GM18868 (cell line): ENCODE measurements around the gene ENO4.
A peak's percentile ranks its signal among the peaks of the same experiment; 100 is the strongest.

Source experiments
- ATAC-seq: cut with Tn5 transposase; IDR thresholded peaks from one replicate; pipeline ENCODE4 v1.9.1; 2021; ENCODE audit warnings: mild to moderate bottlenecking, moderate library complexity; ENCODE audit not compliant: unreplicated experiment

The ENO4 gene

DNA sequence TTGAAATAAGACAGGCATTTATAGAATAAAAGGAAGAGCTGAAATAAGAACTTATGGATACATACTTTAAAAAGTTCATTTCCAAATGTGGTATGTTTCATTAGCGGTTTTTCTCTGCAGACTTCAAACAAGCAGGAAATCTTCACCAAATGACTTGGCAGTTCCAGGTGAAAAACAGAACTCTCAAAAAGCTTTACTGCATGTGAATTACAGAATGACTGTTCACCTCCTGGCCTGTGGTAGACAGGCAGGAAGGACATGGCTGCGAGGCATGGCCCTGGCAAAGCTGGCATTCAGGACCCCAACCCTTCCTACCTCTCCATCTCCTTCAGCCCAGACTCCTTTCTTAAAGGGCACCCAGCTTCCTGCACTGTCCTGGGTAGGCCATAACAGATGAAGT lies 21.2 kb upstream of the ENO4 start:
- ATAC-seq: no peak

- no peak for ATAC-seq
Observed at GRCh38 chr10:116829711-116830110, 19.6 kb upstream of the ENO4 start.

- no peak for ATAC-seq
Observed at GRCh38 chr10:116831086-116831485, 18.2 kb upstream of the ENO4 start.

- no peak for ATAC-seq
Observed at GRCh38 chr10:116831790-116832189, 17.5 kb upstream of the ENO4 start.

DNA sequence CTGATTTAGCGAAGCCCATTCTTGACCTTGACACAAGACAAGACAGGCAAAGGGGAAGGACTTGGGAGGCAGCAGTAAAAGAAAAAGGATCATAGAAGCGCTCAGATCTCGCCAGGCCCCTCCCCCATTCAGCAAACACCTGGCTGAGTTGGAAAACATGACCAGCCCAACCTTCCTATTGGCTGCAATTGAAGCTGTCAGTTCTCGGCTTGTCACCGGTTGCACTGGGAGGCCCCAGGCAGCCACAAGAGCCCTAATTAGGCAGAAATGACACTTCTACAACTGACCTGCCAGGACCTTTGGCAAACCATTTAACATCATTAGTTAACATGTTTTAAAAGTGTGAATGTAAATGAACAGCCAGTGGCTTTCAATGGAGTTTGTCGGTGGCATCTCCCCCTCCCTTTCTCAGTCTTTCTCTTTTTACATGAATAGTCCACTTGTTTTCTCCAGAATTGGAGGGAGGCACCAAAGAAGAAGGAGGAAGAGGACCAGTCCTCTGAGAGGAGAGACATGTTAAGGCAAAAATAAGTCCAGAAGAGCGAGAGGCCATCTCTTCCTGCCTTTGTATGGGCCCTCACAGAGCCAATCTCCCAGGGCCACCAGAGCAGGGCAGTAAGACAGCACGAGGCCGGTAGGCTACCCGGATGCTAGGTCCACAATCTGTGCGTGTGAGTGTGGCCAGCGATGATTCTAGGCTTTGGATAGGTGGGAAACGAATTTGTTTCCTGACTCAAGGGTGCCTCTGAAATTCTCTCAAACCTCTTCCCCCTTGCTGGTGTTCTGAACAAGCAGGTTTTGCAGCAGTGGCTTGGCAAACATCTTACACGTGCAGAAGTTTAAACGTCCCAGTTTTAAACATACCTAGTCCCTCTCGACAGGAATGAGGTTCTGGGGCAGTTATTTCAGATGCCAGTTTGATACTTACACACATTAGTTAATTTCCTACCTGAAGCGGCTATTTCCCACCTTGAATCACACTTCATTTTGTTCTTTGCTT lies 15.0 kb upstream of the ENO4 start:
- no peak for ATAC-seq

- ATAC-seq: no peak
Observed at GRCh38 chr10:116835658-116836057, 13.6 kb upstream of the ENO4 start.

DNA sequence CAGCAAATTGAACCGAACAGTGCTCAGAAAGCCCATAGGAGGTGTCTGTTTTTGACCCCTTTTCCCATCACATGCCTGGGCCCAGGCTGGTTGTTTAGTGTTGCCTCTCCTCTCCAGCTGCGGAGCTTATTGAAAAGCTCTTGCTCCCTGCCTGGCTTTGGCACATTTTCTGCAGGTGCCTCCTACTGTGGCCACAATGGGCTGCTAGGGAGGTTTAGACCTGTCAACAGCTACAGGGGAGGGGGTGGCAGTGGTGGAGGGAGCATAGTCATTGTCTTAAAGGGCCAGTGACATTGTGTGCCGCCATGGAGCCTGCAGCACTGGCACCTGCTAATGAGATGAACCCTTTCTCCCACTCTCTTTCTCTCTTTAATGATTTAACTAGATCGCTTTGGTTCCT lies 13.2 kb upstream of the ENO4 start:
- no peak for ATAC-seq

DNA sequence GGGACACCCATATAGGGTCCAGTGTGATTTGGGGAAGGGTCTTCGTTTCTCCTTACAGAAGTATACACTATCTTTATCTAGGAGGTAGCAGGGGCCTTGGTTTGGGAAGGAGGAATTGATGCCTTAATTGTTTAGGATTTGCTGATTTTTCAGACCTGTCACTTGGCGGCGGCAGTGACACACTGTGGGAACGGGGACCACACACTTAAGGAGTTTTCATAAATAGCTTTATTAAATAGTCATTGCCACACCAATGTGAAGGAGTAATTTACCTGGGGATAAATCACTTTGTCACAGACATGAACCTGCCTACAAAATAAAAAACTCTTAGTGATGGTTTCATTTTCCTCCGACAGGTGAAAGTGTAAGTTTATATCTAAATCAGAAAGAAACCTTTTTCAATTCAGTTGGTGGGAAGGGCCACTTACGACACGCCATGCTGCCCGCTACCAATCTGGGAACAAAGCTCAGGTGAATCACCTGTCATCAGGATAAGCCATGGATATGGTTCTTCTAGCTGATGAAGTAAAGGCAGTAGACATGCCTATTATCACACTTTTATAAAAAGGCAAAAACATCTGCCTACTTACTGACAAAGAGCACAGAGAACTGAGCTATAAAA lies 12.3 kb upstream of the ENO4 start:
- ATAC-seq: no peak

- ATAC-seq: peak; percentile 94
Observed at GRCh38 chr10:116838143-116838725, 11.1 kb upstream of the ENO4 start.

- ATAC-seq: no peak
Observed at GRCh38 chr10:116840389-116841075, 8.8 kb upstream of the ENO4 start.

GRCh38 chr10:116845823-116846222 lies 3.5 kb upstream of the ENO4 start:
- no peak for ATAC-seq

DNA sequence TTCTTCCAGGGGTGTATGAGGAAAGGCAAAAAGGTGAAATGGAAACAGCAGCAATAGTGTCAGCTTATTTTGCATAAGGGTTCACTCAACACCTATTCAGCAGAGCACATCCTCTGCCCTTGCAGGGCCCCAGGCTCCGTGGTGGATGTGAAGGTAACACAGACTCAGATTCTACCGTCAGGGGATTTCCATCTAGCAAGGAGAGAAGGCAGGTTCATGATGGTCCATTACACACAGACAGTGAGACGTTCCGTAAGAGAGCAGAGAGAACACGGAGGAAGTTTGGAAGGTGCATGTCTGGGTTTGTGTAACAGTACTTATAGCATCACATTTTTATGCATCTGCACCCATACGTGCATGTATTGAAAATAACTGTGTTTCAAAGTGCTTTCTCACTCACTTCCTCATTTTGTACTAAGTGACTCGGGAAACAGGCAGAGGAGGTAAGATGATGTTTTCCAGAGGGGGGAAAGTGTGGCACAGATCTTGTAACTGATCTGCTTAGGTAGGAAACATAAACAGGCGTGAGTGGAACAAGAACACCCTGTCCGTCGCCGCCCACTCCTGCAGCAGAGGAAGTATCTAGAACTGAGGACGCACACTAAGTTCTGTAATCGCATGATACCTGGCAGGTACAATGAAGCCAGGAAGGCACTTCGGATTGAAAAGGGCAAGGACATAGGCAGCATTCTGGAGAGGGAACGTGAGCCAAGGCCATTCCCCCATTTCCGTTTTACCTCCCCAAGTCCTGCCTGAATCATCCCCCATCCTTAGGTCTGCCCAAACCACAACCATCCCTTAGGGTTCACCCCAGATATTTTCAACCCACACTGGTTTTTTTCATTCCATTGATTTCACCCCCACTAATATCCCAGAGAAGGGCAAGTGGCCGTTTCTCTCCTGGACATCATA lies 1.0 kb upstream of the ENO4 start:
- peak; percentile 82 for ATAC-seq

- peak; percentile 11 for ATAC-seq
Observed at GRCh38 chr10:116848944-116849247, 403 bp upstream of the ENO4 start.

DNA sequence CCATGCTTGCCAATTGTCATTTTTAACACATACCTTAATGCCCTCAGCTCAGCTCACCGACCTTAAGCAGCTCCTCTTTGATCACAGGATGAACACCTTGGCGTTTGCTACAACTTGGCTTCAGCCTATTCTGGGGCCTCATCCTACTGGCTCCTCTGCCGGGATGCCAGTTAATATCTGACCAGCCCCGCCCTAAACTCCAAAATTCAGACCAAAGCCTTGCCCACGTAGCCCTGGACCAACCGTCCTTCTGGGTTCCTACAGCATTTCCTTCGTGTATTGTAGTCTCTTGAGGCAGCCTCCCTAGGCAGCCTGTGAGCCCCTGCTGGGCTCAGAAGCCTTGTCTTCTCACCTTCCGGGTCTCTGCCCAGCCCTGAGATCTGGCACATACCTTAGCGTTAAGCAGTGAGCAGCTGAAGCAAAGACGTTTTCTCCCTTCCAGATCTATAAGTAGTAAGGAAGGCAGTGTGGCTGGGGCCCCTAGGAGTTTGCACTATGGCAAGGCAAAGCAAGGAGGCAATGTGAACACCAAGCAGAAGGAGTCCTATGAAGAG lies 836 bp downstream of the ENO4 start:
- ATAC-seq: no peak

- no peak for ATAC-seq
Observed at GRCh38 chr10:116852246-116852645, 2.9 kb downstream of the ENO4 start.

GRCh38 chr10:116853287-116853686 lies 4.0 kb downstream of the ENO4 start:
- no peak for ATAC-seq

DNA sequence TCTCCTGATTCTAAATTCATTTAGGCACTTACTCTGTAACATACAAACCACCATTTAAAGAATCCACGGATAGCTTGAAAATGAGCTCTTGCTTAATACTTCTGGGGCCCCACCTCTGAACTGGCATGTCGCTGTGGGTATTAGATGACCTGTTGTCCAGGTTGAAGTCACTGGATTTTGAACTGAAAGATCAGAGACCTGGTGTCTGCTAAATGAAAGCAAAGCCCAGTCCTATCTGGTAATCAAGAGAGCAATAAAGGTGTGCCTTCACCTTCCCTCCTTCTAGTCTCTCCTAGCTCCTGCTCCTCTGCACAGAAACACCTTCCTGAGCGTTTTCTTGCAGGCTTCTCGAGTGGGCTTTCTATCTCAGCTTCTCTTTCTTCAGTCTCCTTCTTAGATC lies 4.4 kb downstream of the ENO4 start:
- no peak for ATAC-seq

DNA sequence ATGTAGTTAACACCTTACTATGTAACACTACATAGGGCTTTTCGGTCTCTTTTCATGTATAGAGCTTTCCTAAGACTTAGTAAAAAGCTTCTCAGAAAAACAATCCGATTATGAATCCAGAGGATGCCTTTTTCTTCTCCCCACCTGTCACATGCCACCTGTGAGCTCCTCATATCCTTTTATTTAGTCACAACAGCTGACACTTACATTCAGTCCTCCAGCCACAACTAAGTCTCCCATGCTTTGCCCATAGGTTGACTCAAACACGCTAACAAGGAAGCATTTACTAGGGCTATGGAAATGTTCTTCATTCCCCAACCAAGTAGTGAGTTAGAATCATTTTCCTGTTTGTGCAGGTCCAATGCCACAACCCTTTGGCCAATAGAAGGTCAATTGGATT lies 7.9 kb downstream of the ENO4 start:
- ATAC-seq: no peak

- no peak for ATAC-seq
Observed at GRCh38 chr10:116861796-116862195, 12.5 kb downstream of the ENO4 start.

GRCh38 chr10:116864436-116864835 lies 15.1 kb downstream of the ENO4 start:
- no peak for ATAC-seq
